Stimulated activated CD4-positive, alpha-beta T cell treated with anti-CD3 and anti-CD28 coated beads, Interleukin-1b, Interleukin-23, amount 100 ng/mL, for 1 hour (primary cell): ENCODE measurements around the gene SPDYE17.
"Not testable (repeated sequence)": the region's sequence is repeated elsewhere in the genome, so short reads cannot be mapped to it uniquely, and the experiment has no call there.

Source experiments
- DNase-seq, 2 donors: peaks; one replicate each; pipeline ENCODE4 v3.0.0-alpha.2; 2020; ENCODE audit warnings: low read depth in 2 of 2

SPDYE17 gene, protein sequence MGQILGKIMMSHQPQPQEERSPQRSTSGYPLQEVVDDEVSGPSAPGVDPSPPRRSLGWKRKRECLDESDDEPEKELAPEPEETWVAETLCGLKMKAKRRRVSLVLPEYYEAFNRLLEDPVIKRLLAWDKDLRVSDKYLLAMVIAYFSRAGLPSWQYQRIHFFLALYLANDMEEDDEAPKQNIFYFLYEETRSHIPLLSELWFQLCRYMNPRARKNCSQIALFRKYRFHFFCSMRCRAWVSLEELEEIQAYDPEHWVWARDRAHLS

GRCh38 chr7:77032261-77032660 lies at the start of gene SPDYE17:
SPDYE17 (minus strand) TSS chr7:77032361; CDS start chr7:77030570, 1,791 bp downstream.
- DNase-seq, result not testable (repeated sequence)

DNA sequence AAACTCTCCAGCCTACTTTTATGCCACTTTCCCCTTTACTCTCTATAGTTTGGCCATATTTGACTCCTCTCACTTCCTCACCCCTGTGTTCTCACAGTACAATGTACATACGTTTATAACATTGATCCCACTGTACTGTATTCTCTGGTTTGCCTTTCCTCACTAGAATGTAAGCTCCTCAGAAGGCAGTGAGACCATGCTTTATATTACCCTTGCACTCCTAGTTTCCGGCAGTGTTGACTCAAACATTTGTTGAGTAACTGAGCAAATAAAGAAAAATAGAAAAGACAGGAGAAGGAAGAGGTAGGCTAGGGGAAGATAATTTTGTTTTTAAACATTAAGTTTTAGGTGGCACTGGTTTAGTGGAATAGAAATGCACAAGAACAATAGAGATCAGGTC lies 48.1 kb upstream of the SPDYE17 start:
- not testable (repeated sequence) for DNase-seq

DNA sequence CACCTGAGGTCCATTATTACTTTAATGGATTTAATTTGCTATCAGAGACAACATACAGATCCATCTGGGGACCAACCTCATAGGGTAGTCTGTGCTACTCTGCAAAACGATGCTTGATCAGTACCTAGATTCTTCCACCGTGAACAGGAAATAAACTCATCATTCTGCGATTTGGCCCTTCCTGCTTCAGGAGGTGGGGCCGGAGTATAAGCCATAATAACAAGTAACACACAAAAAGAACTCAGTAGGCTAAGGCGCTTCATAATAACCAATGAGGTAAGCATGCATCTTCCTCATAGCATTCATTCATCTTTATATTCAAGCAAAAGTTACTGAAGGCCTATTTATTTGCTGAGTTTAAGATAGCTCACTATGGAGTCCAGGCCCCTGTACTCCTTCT lies 47.5 kb upstream of the SPDYE17 start:
- DNase-seq, result not testable (repeated sequence)

GRCh38 chr7:77079112-77079511 lies 47.0 kb upstream of the SPDYE17 start:
- DNase-seq, result not testable (repeated sequence)

GRCh38 chr7:77077060-77077459 lies 44.9 kb upstream of the SPDYE17 start:
- not testable (repeated sequence) for DNase-seq

DNA sequence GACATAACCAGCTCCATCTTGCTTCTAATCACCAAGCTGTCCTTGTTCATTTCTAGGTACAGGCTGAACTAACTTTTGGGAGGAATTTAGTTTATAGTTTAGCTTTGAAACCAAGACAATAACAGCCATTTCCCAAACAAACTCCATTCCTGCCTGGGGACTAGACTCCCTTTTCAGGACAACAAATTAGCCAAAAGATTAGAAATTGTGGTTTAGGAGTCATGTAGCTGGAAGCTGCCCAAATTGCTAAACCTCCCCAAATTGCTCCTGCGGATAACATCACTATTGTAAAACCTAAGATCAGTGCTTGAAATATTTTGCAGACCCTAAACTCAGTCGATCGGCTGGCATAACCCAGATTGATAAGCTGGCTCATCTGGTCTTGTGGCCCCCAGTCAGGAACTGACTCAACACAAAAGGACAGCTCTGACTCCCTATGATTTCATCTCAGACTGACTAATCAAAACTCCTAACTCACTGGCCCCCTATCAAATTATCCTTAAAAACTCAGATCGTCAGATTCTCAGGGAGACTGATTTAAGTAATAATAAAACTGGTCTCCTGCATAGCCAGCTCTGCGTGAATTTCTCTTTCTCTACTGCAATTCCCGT lies 42.7 kb upstream of the SPDYE17 start:
- DNase-seq, result not testable (repeated sequence)

GRCh38 chr7:77071108-77071507 lies 38.9 kb upstream of the SPDYE17 start:
- not testable (repeated sequence) for DNase-seq

- DNase-seq, result not testable (repeated sequence)
Observed at GRCh38 chr7:77065869-77066268, 33.7 kb upstream of the SPDYE17 start.

GRCh38 chr7:77063732-77064131 lies 31.6 kb upstream of the SPDYE17 start:
- DNase-seq, result not testable (repeated sequence)

DNA sequence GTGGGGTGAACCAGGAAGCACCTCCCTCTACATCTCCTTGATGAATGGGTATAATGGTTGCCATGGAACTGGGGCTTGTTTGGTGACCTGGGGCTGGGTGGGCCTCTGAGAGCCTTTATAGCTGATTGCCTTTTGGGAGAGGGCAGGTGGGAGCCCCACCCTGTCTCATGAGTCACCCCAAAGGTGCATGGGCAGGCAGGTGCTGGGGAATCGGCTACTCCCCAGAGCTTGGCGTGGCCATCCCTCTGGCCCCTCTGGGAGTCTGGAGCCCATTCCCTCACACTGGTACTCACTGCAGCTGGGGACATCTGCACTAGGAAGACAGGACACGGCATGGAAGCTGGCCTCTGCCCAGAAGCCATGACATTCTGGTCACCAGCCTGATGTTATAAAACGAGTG lies 30.4 kb upstream of the SPDYE17 start, which contains the start of gene SPDYE18:
Gene SPDYE18, minus strand, starts transcription at position 2 of the 400 bp plus-strand sequence. CDS start 2,046 bp downstream, outside the sequence.
- not testable (repeated sequence) for DNase-seq

DNA sequence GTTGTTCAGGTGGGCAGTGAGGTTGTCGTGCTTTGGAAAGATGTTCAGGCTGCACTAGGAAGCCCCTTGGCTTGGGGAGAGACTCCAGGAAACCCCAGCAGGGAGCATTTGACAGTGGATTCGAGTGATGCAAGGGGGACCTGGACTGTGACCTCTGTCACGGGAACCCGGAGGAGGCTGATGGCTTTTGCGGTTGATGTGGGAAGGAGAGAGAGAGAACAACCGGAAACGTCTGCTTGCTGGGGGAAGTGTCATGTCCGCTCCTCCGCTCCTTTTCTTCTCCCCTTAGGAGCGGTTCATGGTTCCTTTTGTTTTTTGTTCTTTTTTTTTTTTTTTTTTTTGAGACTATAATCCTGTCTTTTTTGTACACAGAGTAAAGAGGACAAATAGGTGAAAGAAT lies 5.8 kb downstream of the SPDYE17 start:
- not testable (repeated sequence) for DNase-seq

GRCh38 chr7:77010074-77010680 lies 22.0 kb downstream of the SPDYE17 start:
- DNase-seq, result not testable (repeated sequence)

DNA sequence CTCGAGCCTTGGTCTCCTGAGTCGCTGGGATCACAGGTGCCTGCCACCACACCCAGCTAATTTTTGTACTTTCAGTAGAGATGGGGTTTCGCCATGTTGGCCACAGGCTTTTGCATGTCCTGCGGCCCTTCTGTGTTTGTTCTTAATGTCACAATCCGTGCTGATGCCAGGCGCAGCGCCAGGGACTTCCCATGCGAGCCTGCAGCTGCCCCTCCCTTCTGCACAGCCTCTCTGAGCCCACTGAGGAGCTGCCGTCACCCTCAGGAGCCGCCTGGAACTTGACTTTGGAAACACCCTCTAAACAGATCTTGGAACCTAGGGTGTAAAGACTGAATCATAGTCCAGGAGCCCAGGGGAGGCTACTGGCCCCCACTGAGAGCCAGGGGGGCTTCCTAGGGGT lies 24.2 kb downstream of the SPDYE17 start:
- DNase-seq, result not testable (repeated sequence)

- not testable (repeated sequence) for DNase-seq
Observed at GRCh38 chr7:77006127-77007110, 25.7 kb downstream of the SPDYE17 start.

- DNase-seq, result not testable (repeated sequence)
Observed at GRCh38 chr7:77005461-77006057, 26.6 kb downstream of the SPDYE17 start.

DNA sequence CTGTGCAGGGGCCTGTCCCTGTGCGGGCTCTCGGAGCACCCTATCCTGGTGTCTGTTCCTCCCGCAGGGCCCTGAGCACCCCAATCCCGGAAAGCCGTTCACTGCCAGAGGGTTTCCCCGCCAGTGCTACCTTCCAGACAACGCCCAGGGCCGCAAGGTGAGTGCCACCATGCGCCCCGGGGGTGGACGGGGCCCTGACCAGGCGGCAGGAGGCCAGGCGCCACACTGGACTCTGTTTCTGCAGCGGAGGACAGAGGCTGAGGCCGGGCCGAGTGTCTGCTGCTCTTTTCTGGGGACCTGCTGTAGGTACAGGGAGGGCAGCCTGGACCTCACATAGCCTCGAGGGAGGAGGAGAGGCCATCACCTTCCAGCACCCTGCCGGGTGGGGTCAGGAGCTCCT lies 28.0 kb downstream of the SPDYE17 start:
- DNase-seq, result not testable (repeated sequence)

DNA sequence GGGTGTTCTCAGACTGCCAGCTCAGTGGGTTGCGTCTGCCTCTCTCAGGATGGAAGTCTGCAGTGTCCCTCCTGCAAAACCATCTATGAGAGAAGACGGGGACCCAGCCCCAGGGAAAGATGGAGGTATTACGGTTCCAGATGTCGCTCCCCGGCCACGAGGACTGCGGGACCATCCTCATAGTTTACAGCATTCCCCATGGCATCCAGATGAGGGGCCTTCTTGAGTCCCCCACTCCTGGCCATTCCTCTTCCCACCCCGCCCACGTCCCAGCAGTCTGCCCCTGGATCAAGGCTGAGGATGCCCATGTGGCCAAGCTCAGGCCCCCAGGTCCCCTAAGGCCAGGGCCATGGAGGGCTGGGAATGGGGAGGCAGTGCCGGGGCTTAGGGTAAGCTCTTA lies 28.9 kb downstream of the SPDYE17 start:
- DNase-seq, result not testable (repeated sequence)

DNA sequence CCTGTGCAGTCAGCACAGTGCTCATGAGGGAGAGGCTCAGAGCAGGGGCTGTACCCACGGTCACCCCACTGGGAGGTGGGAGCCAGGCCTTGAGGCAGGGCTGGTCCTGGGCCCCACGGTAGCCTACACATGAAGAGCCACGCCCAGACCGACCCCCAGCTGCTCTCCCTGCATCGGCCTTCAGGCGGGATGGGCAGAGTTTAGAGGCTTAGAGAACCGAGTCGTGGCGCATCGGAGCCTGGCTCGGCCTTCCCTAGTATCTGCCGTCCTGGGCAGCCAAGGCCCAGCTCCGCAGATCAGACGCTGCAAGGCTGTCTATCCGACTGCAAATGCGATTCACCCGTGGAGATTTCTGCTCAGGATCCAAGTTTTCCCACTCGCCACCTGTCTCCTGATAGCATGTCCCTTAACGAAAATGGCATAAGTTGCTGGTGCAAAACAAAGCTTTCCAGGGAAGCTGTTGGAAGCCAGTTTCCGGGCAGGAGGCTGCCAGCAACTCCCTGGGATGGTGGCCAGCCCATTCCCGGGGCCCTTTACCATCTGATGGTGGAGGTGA lies 29.4 kb downstream of the SPDYE17 start:
- not testable (repeated sequence) for DNase-seq

GRCh38 chr7:77002104-77002503 lies 30.1 kb downstream of the SPDYE17 start:
- not testable (repeated sequence) for DNase-seq

- DNase-seq, result not testable (repeated sequence)
Observed at GRCh38 chr7:76999474-77000107, 32.6 kb downstream of the SPDYE17 start.
